Measurements from ENCODE around the gene KIAA1614.

Gene KIAA1614

GRCh38 chr1:180939073-180939710 is 26.5 kb downstream of the KIAA1614 start:
- Mint-ChIP-seq H3K36me3 (ENCODE audit: low read depth) (peaks cover 2% of the 10 kb centered on the region), H3K27me3 (ENCODE audit: low read depth) (peaks cover 7% of the 10 kb centered on the region), H3K9me3 (no peaks in the 10 kb centered on the region)

DNA sequence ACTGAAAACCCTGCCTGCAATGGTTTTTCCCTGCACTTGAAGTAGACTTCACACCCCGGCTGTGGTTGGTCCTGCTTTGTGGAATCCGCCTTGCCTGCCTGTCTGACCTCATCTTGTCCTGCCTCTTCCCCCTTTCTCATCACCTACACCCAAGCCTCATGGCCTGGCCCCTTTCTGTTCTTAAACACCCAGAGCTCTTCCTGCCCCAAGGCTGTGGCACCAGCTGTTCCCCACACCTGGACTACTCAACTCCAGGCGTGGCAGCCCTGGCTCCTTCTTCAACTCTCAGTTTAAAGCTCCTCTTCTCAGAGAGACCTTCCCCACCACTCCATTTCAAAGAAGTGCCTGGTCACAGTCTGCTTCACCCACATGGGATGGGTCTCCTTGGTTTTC is 27.0 kb downstream of the KIAA1614 start:
- H3K4me1 Mint-ChIP-seq (ENCODE audit: low read depth): no peaks in the 10 kb centered on the region
- no peak overlapping the region for H3K27ac Mint-ChIP-seq
- H3K27me3 Mint-ChIP-seq (ENCODE audit: low read depth): peaks cover 7% of the 10 kb centered on the region
- H3K36me3 Mint-ChIP-seq (ENCODE audit: low read depth): peaks cover 7% of the 10 kb centered on the region
- no peak overlapping the region for H3K4me3 Mint-ChIP-seq
- H3K9me3 Mint-ChIP-seq: no peaks in the 10 kb centered on the region

More at GRCh38 chr1:180939073-180939710, 26.5 kb downstream of the KIAA1614 start:
- Mint-ChIP-seq H3K4me1 (ENCODE audit: low read depth) (peaks cover 3% of the 10 kb centered on the region), H3K27ac (no peak overlapping the region), H3K4me3 (no peak overlapping the region)

DNA sequence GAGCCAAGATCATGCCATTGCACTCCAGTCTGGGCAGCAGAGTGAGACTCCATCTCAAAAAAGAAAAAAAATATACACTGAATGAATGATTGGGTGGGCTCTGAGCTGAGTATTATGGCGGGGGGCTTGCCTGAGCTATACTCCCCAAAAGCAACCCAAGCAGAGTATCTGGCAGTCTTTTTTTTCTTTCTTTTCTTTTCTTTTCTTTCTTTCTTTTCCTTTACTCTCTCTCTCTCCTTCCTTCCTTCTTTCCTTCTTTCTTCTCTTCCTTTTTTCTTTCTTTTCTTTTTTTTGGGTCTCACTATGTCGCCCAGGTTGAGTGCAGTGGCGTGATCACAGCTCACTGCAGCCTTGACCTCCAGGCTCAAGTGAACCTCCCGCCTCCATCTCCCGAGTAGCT is 27.7 kb downstream of the KIAA1614 start:
- Mint-ChIP-seq H3K4me3 (no peak overlapping the region), H3K27me3 (ENCODE audit: low read depth) (peaks cover 7% of the 10 kb centered on the region), H3K9me3 (no peaks in the 10 kb centered on the region), H3K36me3 (ENCODE audit: low read depth) (peaks cover 8% of the 10 kb centered on the region), H3K4me1 (ENCODE audit: low read depth) (no peaks in the 10 kb centered on the region), H3K27ac (no peak overlapping the region)

GRCh38 chr1:180941518-180942275 is 29.0 kb downstream of the KIAA1614 start:
- H3K27ac Mint-ChIP-seq: peak overlapping the region; percentile 36
- peaks cover 7% of the 10 kb centered on the region for H3K27me3 Mint-ChIP-seq (ENCODE audit: low read depth)
- H3K4me1 Mint-ChIP-seq (ENCODE audit: low read depth): peaks cover 6% of the 10 kb centered on the region
- H3K36me3 Mint-ChIP-seq (ENCODE audit: low read depth): peaks cover 10% of the 10 kb centered on the region
- H3K4me3 Mint-ChIP-seq: no peak overlapping the region
- H3K9me3 Mint-ChIP-seq: peaks cover 3% of the 10 kb centered on the region

- no peak overlapping the region for H3K27ac Mint-ChIP-seq
- H3K9me3 Mint-ChIP-seq: peaks cover 24% of the 10 kb centered on the region
- peaks cover 13% of the 10 kb centered on the region for H3K4me1 Mint-ChIP-seq (ENCODE audit: low read depth)
- peaks cover 36% of the 10 kb centered on the region for H3K36me3 Mint-ChIP-seq (ENCODE audit: low read depth)
- H3K4me3 Mint-ChIP-seq: no peak overlapping the region
- no peaks in the 10 kb centered on the region for H3K27me3 Mint-ChIP-seq (ENCODE audit: low read depth)
These were observed 32.5 kb downstream of the KIAA1614 start for GRCh38 chr1:180945151-180945550.

- Mint-ChIP-seq H3K36me3 (ENCODE audit: low read depth) (peaks cover 36% of the 10 kb centered on the region), H3K27ac (no peak overlapping the region), H3K9me3 (peaks cover 24% of the 10 kb centered on the region), H3K27me3 (ENCODE audit: low read depth) (no peaks in the 10 kb centered on the region), H3K4me1 (ENCODE audit: low read depth) (peaks cover 13% of the 10 kb centered on the region), H3K4me3 (no peak overlapping the region)
These were observed 32.9 kb downstream of the KIAA1614 start for GRCh38 chr1:180945551-180945950.

GRCh38 chr1:180946056-180946455 is 33.4 kb downstream of the KIAA1614 start:
- H3K4me3 Mint-ChIP-seq: no peak overlapping the region
- no peak overlapping the region for H3K27ac Mint-ChIP-seq
- peaks cover 13% of the 10 kb centered on the region for H3K4me1 Mint-ChIP-seq (ENCODE audit: low read depth)
- H3K27me3 Mint-ChIP-seq (ENCODE audit: low read depth): no peaks in the 10 kb centered on the region
- H3K9me3 Mint-ChIP-seq: peaks cover 24% of the 10 kb centered on the region
- peaks cover 36% of the 10 kb centered on the region for H3K36me3 Mint-ChIP-seq (ENCODE audit: low read depth)

GRCh38 chr1:180946541-180947498 is 34.1 kb downstream of the KIAA1614 start:
- Mint-ChIP-seq H3K27me3 (ENCODE audit: low read depth) (no peaks in the 10 kb centered on the region), H3K27ac (peak overlapping the region; percentile 5), H3K4me1 (ENCODE audit: low read depth) (peaks cover 13% of the 10 kb centered on the region), H3K4me3 (peak overlapping the region; percentile 36), H3K36me3 (ENCODE audit: low read depth) (peaks cover 36% of the 10 kb centered on the region), H3K9me3 (peaks cover 24% of the 10 kb centered on the region)

DNA sequence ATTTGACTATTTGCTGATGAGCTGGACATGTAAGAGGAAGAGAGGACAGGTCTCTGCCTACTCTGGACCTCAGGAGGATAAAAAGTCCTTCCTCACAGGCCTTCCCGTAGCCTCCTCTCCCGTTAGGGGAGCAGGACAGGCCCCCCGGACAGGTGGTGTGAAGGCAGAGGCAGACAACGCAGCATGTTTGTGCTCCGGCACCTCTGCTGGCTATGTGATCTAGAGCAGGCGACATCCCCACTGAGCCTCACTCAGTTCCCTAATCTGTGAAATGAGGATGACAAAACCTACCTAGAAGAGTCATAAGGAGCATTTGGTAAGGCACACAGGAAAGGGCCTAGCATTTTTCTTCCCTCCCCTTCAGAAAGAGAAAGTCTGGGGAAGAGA is 34.8 kb downstream of the KIAA1614 start:
- Mint-ChIP-seq H3K4me3 (no peak overlapping the region), H3K9me3 (peaks cover 24% of the 10 kb centered on the region), H3K27ac (no peak overlapping the region), H3K36me3 (ENCODE audit: low read depth) (peaks cover 36% of the 10 kb centered on the region), H3K27me3 (ENCODE audit: low read depth) (no peaks in the 10 kb centered on the region), H3K4me1 (ENCODE audit: low read depth) (peaks cover 13% of the 10 kb centered on the region)

GRCh38 chr1:180947901-180948640 is 35.4 kb downstream of the KIAA1614 start:
- peaks cover 13% of the 10 kb centered on the region for H3K4me1 Mint-ChIP-seq (ENCODE audit: low read depth)
- H3K4me3 Mint-ChIP-seq: no peak overlapping the region
- peaks cover 24% of the 10 kb centered on the region for H3K9me3 Mint-ChIP-seq
- H3K27ac Mint-ChIP-seq: no peak overlapping the region
- H3K27me3 Mint-ChIP-seq (ENCODE audit: low read depth): no peaks in the 10 kb centered on the region
- H3K36me3 Mint-ChIP-seq (ENCODE audit: low read depth): peaks cover 34% of the 10 kb centered on the region

- Mint-ChIP-seq H3K9me3 (peaks cover 24% of the 10 kb centered on the region), H3K4me1 (ENCODE audit: low read depth) (peaks cover 13% of the 10 kb centered on the region), H3K4me3 (no peak overlapping the region), H3K36me3 (ENCODE audit: low read depth) (peaks cover 34% of the 10 kb centered on the region), H3K27ac (no peak overlapping the region), H3K27me3 (ENCODE audit: low read depth) (no peaks in the 10 kb centered on the region)
These were observed 36.2 kb downstream of the KIAA1614 start for GRCh38 chr1:180948641-180949615.

DNA sequence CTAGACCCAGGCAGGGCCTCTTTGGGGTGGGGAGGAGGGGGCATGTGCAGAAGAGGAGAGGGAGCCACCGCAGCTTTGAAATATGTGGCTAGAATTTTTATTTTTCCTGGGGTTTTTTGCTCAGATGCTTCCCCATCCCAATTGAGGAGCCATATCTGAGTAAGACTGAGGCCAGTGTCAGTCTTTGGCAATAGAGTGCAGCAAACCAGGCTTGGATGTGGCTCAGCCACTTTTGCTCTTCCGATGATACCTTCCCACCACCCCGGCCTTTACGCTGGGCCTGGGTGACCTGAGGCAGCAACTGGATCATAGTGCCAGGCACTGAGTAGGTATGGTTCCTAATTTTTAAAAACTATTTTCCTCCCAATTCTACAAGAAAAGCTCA is 36.9 kb downstream of the KIAA1614 start:
- H3K36me3 Mint-ChIP-seq (ENCODE audit: low read depth): peaks cover 31% of the 10 kb centered on the region
- H3K27ac Mint-ChIP-seq: no peak overlapping the region
- no peaks in the 10 kb centered on the region for H3K27me3 Mint-ChIP-seq (ENCODE audit: low read depth)
- peaks cover 24% of the 10 kb centered on the region for H3K9me3 Mint-ChIP-seq
- H3K4me1 Mint-ChIP-seq (ENCODE audit: low read depth): peaks cover 14% of the 10 kb centered on the region
- H3K4me3 Mint-ChIP-seq: no peak overlapping the region

- Mint-ChIP-seq H3K27ac (no peak overlapping the region), H3K27me3 (ENCODE audit: low read depth) (no peaks in the 10 kb centered on the region), H3K4me3 (no peak overlapping the region), H3K36me3 (ENCODE audit: low read depth) (peaks cover 28% of the 10 kb centered on the region), H3K9me3 (peaks cover 24% of the 10 kb centered on the region), H3K4me1 (ENCODE audit: low read depth) (peaks cover 14% of the 10 kb centered on the region)
These were observed 37.6 kb downstream of the KIAA1614 start for GRCh38 chr1:180950321-180950720.

Data from T-helper 1 cell treated with Interleukin-12 subunit alpha and Interleukin-12 subunit beta and Interleukin-4 antibody, amounts not matched to agents 30 μg/mL and 1 μg/mL, for 36 hours (primary cell).